ENCODE measurements around the gene MFSD12.

GRCh38 chr19:3573858-3574637 is 16.7 kb upstream of the MFSD12 start:
- TF ChIP-seq POLR2A (IDR thresholded peaks at IDR 0.05) (no peak), CTCF (IDR thresholded peaks at IDR 0.05) (no peak)

Data from heart left ventricle (tissue), 13 donors.